Measurements from ENCODE around the gene DDX20.

The DDX20 gene

GRCh38 chr1:111750856-111751255 lies 4.8 kb upstream of the DDX20 start:
- TF ChIP-seq CREB1 (IDR thresholded peaks at IDR 0.05; ENCODE audit: low read depth) = no peak

GRCh38 chr1:111751906-111752575 lies 3.7 kb upstream of the DDX20 start:
- TF ChIP-seq EGR1 (IDR thresholded peaks at IDR 0.05) (no peak), TEAD4 (IDR thresholded peaks at IDR 0.05) (no peak), RAD21 (IDR thresholded peaks at IDR 0.05; ENCODE audit: low read depth) (no peak), NFIC (IDR thresholded peaks at IDR 0.05) (no peak), TAF1 (IDR thresholded peaks at IDR 0.05; ENCODE audit: low read depth) (no peak), CREB1 (IDR thresholded peaks at IDR 0.05; ENCODE audit: low read depth) (no peak), YY1 (IDR thresholded peaks at IDR 0.05; ENCODE audit: low read depth) (no peak), FOXM1 (IDR thresholded peaks at IDR 0.05; ENCODE audit: borderline replicate concordance, low read depth) (no peak), TCF12 (IDR thresholded peaks at IDR 0.05; ENCODE audit: low read depth) (no peak), CEBPB (IDR thresholded peaks at IDR 0.05) (no peak), MAX (IDR thresholded peaks at IDR 0.05) (no peak)
- TF ChIP-seq, protein P1, sequence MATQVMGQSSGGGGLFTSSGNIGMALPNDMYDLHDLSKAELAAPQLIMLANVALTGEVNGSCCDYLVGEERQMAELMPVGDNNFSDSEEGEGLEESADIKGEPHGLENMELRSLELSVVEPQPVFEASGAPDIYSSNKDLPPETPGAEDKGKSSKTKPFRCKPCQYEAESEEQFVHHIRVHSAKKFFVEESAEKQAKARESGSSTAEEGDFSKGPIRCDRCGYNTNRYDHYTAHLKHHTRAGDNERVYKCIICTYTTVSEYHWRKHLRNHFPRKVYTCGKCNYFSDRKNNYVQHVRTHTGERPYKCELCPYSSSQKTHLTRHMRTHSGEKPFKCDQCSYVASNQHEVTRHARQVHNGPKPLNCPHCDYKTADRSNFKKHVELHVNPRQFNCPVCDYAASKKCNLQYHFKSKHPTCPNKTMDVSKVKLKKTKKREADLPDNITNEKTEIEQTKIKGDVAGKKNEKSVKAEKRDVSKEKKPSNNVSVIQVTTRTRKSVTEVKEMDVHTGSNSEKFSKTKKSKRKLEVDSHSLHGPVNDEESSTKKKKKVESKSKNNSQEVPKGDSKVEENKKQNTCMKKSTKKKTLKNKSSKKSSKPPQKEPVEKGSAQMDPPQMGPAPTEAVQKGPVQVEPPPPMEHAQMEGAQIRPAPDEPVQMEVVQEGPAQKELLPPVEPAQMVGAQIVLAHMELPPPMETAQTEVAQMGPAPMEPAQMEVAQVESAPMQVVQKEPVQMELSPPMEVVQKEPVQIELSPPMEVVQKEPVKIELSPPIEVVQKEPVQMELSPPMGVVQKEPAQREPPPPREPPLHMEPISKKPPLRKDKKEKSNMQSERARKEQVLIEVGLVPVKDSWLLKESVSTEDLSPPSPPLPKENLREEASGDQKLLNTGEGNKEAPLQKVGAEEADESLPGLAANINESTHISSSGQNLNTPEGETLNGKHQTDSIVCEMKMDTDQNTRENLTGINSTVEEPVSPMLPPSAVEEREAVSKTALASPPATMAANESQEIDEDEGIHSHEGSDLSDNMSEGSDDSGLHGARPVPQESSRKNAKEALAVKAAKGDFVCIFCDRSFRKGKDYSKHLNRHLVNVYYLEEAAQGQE (IDR thresholded peaks at IDR 0.05; ENCODE audit: low read depth) = no peak

GRCh38 chr1:111754984-111755330 lies 744 bp upstream of the DDX20 start:
- peak; percentile 95 for TF ChIP-seq EGR1 (IDR thresholded peaks at IDR 0.05)
- TF ChIP-seq TEAD4 (IDR thresholded peaks at IDR 0.05) = no peak

DNA sequence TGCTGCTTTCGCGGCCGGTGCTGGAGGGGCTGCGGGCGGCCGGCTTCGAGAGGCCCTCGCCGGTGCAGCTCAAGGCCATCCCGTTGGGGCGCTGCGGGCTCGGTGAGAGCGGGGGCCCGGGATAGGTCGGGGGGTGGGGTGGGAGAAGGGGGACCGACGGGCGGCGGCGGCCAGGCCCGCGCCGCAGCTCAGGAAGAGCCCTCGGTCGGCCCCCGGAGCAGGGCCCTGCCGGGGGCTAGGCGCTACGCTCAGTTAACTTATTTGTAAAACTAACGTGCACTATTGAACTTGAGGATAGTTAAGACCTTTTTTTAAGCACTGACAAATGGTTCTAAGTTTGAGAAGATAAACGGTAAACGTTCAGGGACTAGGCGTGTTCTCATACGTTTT lies 418 bp downstream of the DDX20 start:
- no peak for TF ChIP-seq TEAD4 (IDR thresholded peaks at IDR 0.05)
- TF ChIP-seq USF1 (IDR thresholded peaks at IDR 0.05) = no peak
- TF ChIP-seq, protein P1 (IDR thresholded peaks at IDR 0.05; ENCODE audit: low read depth) = no peak
- TF ChIP-seq TCF12 (IDR thresholded peaks at IDR 0.05; ENCODE audit: low read depth) = no peak
- no peak for TF ChIP-seq EP300 (IDR thresholded peaks at IDR 0.05; ENCODE audit: borderline replicate concordance)
- TF ChIP-seq FOXM1 (IDR thresholded peaks at IDR 0.05; ENCODE audit: borderline replicate concordance, low read depth) = no peak
- no peak for TF ChIP-seq CREB1 (IDR thresholded peaks at IDR 0.05; ENCODE audit: low read depth)
- peak; percentile 18 for TF ChIP-seq TAF1 (IDR thresholded peaks at IDR 0.05; ENCODE audit: low read depth)

DNA sequence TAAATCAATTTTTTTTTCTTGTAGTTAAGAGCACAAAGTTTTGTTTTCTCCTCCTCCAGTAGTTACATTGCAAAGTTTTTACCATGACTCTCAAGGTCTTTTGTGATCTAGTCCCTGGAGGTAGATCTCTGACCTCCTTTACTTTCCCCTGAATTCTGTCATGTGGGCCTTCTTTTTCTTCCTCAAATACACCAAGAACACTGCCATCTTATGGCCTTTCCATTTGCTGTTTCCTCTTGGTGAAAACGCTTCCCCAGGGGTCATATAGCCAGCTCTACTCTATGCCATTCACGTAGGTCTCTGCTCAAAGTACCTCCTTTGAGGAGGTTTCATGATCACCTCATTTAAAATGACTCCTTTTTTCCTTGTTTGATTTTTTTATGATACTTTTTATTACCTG lies 2.7 kb downstream of the DDX20 start:
- TF ChIP-seq RAD21 (IDR thresholded peaks at IDR 0.05; ENCODE audit: low read depth) (no peak), YY1 (IDR thresholded peaks at IDR 0.05; ENCODE audit: low read depth) (no peak), EGR1 (IDR thresholded peaks at IDR 0.05) (no peak), CEBPB (IDR thresholded peaks at IDR 0.05) (no peak), TEAD4 (IDR thresholded peaks at IDR 0.05) (no peak), TCF12 (IDR thresholded peaks at IDR 0.05; ENCODE audit: low read depth) (no peak), MAX (IDR thresholded peaks at IDR 0.05) (no peak), EP300 (IDR thresholded peaks at IDR 0.05; ENCODE audit: borderline replicate concordance) (no peak), ZBTB7A (IDR thresholded peaks at IDR 0.05; ENCODE audit: low read depth) (no peak), TAF1 (IDR thresholded peaks at IDR 0.05; ENCODE audit: low read depth) (no peak), USF1 (IDR thresholded peaks at IDR 0.05) (no peak), CREB1 (IDR thresholded peaks at IDR 0.05; ENCODE audit: low read depth) (no peak), NFIC (IDR thresholded peaks at IDR 0.05) (no peak), FOXM1 (IDR thresholded peaks at IDR 0.05; ENCODE audit: borderline replicate concordance, low read depth) (no peak)
- TF ChIP-seq, protein P1 (IDR thresholded peaks at IDR 0.05; ENCODE audit: low read depth) = no peak
